ENCODE results near the gene CRTC1.
"Not testable (repeated sequence)": the region's sequence is repeated elsewhere in the genome, so short reads cannot be mapped to it uniquely, and the experiment has no call there.

Gene CRTC1

GRCh38 chr19:18668744-18669523 lies 14.5 kb upstream of the CRTC1 start:
- in situ Hi-C loops (cut with HindIII; ENCODE audit: low sequenced_read_pairs), result no loop called here

DNA sequence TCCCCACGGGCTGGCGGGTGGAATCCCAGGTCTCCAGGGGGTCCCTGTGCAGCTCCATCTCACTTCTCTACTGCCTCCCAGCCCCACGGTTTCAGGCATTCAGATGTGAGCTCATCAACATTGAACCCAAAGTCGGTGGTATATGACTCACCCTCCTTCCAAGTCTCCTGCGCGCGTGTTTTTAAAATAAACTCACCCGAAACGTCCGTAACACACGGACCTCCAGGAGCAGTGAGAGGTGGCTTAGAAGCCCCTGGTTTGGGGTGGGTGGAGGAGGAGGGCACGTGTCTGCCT lies 14.0 kb upstream of the CRTC1 start:
- in situ Hi-C loops (cut with HindIII; ENCODE audit: low sequenced_read_pairs), result no loop called here

DNA sequence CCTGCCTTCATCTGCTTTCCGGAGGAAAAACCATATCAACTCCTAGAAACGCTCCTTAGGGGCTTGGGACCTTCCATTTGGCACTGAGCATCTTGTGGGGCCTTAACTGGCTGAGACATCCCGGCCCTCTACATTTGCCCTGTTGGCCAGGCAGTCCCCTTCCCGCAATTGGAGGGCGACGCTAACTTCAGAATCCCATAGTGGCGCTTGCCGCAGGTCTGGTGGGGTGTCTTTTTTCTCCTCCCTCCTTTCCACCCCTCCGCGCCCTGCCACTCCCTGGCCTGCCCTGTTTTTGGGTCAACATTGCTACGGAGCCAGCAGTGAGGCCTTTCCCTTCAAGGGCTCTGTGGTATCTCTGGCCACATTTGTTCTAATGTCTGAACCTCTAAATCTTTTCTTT lies 13.6 kb upstream of the CRTC1 start:
- in situ Hi-C loops (cut with HindIII; ENCODE audit: low sequenced_read_pairs), result loop anchor here (5.0 kb wide), 3 partner anchors 83 to 208 kb away; partner anchors contain the start of gene REX1BD

DNA sequence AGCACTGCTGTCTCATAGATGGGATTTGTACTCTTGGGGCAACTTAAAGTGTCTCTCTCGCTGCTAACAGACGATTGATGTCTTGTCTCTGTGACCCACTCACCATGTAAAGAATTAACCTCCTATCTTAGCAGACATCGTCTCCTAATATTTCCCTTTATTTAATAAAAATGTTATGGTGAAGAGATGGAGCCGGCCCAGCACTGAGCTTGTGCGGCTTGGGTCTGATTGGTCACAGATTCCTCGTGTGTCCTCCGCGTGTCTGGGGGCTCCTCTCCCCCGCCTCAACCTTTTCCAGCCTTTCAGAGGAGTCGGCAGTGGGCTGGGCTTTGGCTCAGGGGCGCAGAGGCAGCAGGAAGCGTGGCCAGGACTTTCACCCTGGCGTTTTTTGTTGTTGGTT lies 13.2 kb upstream of the CRTC1 start:
- in situ Hi-C loops (cut with HindIII; ENCODE audit: low sequenced_read_pairs), result loop anchor here (5.0 kb wide), 3 partner anchors 83 to 208 kb away; partner anchors contain the start of gene REX1BD

DNA sequence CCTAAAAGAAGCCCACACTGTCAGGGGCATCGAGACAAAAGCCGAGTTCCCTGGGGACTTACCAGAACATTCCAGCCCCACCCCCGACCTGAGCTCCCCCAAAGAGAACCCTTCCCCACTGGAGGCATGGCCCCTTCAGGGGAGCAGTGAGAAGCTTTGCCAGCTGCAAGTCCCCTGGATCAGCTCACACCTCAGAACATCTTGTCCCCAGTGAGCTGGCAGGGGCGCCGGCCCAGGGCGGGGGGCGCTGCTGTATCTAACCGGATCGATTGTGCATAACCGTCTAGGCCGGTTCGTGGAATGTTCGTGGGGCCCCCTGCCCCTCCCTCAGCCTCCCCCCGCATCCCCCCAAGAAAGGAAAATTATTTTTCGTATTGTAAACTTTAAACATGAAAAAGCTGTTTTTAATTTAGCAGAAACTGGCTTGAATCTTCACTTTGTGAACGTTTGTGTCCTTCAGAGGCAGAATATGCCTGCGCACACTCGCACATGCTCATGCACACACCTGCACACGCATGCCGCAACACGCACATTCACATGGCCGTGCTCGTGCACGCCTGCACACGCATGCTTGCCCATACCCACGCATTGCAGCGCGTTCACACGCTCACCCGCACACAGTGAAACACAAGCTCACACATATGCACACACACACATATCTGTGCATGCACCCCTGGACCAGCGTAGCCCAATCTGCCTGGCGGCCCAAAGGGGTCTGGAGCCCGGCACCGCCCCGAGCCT lies 12.0 kb upstream of the CRTC1 start:
- in situ Hi-C loops (cut with HindIII; ENCODE audit: low sequenced_read_pairs), result loop anchor here (5.0 kb wide), 3 partner anchors 84 to 209 kb away; partner anchors contain the start of gene REX1BD

- in situ Hi-C loops (cut with HindIII; ENCODE audit: low sequenced_read_pairs), result loop anchor here (5.0 kb wide), 3 partner anchors 85 to 210 kb away; partner anchors contain the start of gene REX1BD
Measured at GRCh38 chr19:18672044-18672451, 11.4 kb upstream of the CRTC1 start.

GRCh38 chr19:18672606-18673337 lies 10.7 kb upstream of the CRTC1 start:
- in situ Hi-C loops (cut with HindIII; ENCODE audit: low sequenced_read_pairs), result loop anchor here (5.0 kb wide), 3 partner anchors 85 to 210 kb away; partner anchors contain the start of gene REX1BD

- in situ Hi-C loops (cut with HindIII; ENCODE audit: low sequenced_read_pairs), result loop anchor here (5.0 kb wide), 3 partner anchors 87 to 212 kb away; partner anchors contain the start of gene REX1BD
Measured at GRCh38 chr19:18674616-18675015, 8.9 kb upstream of the CRTC1 start.

DNA sequence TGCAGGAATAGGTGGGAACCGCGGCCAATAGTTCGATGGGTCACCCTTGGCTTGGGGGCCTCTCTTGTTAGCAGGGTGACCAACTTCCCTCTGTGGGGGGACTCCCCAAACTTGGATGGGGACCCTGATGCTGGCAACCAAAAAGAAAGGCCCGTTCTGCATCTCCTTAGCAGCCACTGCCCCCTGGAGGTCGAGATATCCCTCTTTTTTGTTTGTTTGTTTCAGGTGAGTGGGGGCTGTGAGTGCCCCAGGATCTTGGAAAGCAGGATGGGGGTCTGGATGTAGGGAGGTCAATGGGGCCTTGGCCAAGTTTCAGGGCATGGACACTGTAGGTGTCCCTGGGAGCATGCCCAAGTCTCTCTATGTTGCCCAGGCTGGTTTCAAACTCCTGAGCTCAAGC lies 7.7 kb upstream of the CRTC1 start:
- in situ Hi-C loops (cut with HindIII; ENCODE audit: low sequenced_read_pairs), result no loop called here

- in situ Hi-C loops (cut with HindIII; ENCODE audit: low sequenced_read_pairs), result no loop called here
Measured at GRCh38 chr19:18676692-18677091, 6.8 kb upstream of the CRTC1 start.

DNA sequence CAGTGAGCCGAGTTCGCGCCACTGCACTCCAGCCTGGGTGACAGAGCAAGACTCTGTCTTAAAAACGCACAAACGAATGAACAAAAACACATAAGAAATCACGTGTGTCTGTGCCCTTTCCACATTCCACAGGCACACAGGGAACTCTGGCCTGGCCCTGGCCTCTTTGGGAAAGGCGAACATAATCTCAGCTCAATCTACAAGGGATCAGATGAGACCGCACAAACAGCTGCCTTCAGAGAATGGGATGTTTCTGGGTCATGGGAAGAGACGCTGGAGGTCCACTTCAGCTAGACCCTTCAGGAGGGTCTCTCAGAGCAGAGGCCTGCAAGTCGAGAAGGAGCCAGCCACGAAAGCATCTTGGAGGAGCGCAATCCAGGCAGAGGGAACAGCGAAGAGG lies 6.3 kb upstream of the CRTC1 start:
- in situ Hi-C loops (cut with HindIII; ENCODE audit: low sequenced_read_pairs), result no loop called here

DNA sequence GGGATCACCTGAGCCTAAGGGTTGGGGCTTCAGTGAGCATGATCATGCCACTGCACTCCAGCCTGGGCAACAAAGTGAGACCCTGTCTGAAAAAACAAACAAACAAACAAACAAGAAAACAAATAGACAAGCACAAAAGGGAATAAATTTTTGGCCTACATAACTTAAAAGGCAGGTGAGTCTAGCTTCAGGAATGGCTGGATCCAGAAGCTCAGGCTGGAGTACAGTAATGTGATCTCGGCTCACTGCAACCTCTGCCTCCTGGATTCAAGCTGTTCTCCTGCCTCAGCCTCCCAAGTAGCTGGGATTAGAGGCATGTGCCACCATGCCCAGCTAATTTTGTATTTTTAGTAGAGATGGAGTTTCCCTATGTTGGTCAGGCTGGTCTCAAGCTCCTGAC lies 3.3 kb upstream of the CRTC1 start:
- in situ Hi-C loops (cut with HindIII; ENCODE audit: low sequenced_read_pairs), result not testable (repeated sequence)

DNA sequence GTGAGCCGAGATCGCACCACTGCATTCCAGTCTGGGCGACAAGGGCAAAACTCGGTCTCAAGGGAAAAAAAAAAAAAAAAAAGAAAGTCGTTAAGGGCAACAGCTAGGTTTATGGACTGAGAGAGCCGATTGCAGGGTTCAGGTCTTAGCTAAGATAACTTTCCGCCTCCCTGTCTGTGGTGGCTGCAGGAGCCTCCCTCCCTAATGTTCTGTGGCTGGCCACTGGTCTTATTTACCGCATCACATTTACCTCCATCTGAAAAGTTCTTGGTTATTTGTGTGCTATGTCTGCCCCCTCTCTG lies 722 bp upstream of the CRTC1 start:
- in situ Hi-C loops (cut with HindIII; ENCODE audit: low sequenced_read_pairs), result no loop called here

GRCh38 chr19:18683958-18684641 lies 620 bp downstream of the CRTC1 start:
- in situ Hi-C loops (cut with HindIII; ENCODE audit: low sequenced_read_pairs), result no loop called here

DNA sequence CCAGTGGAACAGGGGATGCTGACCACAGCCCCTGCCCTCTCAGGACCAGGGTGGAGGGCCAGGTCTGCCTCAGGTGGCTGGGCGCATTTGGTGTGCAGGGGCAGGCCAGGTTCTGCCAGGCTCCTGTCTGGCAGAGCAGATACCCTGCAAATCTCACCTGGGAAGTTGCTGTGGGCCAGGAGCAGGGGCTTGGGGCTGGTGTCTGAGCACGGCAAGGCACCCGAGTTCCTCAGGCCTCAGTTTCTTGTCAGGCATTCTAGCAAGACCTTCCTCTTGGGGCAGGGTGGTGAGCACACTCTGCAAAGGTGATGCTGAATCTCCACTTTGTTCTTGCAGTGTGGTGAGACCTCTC lies 1.1 kb downstream of the CRTC1 start:
- in situ Hi-C loops (cut with HindIII; ENCODE audit: low sequenced_read_pairs), result no loop called here

GRCh38 chr19:18685597-18686190 lies 2.2 kb downstream of the CRTC1 start:
- in situ Hi-C loops (cut with HindIII; ENCODE audit: low sequenced_read_pairs), result no loop called here

GRCh38 chr19:18687740-18688465 lies 4.4 kb downstream of the CRTC1 start:
- in situ Hi-C loops (cut with HindIII; ENCODE audit: low sequenced_read_pairs), result no loop called here

DNA sequence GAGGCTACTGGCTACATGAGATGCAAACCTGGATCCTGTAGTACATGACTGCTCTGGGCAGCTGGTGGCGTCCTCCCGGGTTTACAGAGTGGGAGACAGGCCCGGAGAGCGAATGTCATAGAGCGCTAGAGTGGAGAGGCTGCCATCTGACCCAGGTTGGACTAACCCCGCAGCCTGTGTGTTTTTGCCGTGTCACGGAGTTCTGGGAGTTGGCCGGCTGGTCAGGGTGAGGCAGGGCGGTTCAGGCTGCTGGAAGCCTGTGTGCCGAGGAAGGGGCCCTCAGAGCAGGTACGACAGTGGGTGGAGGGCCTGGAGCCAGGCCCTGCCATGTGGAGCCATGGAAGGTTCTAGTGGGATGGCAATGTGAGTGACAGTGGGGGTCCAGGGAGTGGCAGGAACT lies 12.5 kb downstream of the CRTC1 start:
- in situ Hi-C loops (cut with HindIII; ENCODE audit: low sequenced_read_pairs), result no loop called here

- in situ Hi-C loops (cut with HindIII; ENCODE audit: low sequenced_read_pairs), result no loop called here
Measured at GRCh38 chr19:18697680-18698079, 14.2 kb downstream of the CRTC1 start.

Measured in endothelial cell of hepatic sinusoid (primary cell).